ENCODE results near the gene GCGR.

The GCGR gene

DNA sequence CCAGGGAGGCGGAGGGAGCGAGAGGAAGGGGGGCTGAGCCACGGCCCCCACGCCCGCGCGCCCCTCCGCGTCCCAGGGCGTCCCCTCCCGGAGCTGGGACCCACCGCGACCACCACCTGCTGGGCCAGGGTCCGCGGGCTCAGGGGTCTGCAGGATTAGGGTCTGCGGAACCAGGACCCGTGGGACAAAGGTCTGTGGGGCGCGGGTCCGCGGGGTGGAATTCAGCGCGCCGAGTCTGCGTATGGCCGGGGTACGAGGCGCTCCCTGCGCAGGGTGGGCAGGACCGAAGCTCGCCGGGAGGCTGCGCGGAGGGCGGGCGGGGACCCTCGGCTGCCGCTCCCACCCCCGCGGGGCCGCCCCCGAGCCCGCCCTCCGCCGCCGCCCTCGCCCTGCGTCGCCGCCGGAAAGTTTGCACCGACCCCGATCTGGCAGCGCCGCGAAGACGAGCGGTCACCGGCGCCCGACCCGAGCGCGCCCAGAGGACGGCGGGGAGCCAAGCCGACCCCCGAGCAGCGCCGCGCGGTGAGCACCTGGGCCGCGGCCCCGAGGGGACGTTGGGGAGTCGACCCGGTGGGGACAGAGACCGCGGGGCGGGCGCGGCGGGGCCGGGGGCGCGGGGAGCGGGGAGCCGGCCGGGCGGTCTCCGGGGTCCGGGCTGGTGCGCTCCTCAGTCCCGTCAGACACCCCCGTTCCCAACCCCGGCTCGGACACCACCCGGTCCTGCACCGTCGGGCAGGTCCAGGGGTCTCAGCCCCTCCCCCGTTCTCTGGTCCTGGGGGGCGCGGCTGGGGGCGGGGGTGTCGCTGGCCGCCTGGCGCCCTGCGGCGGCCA lies at the start of gene GCGR:
GCGR (plus strand) TSS at position 423 of the 831 bp plus-strand sequence. CDS start 4,869 bp downstream, outside the sequence.
- H3K4me1 ChIP-seq (ENCODE audit: insufficient read depth, low read length), result no peaks in the 10 kb centered on the region
- peak within 1 kb of the TSS; percentile 57; the same call in 1 of the 2 replicates for H3K9ac ChIP-seq (ENCODE audit: low read depth, low read length)
- peaks cover 4% of the 10 kb centered on the region; the same call in 1 of the 2 replicates for H3K9me3 ChIP-seq (ENCODE audit: control insufficient read depth, insufficient read depth, low read length)
- no peaks in the 10 kb centered on the region for H3K36me3 ChIP-seq (ENCODE audit: insufficient read depth, low read length)

DNA sequence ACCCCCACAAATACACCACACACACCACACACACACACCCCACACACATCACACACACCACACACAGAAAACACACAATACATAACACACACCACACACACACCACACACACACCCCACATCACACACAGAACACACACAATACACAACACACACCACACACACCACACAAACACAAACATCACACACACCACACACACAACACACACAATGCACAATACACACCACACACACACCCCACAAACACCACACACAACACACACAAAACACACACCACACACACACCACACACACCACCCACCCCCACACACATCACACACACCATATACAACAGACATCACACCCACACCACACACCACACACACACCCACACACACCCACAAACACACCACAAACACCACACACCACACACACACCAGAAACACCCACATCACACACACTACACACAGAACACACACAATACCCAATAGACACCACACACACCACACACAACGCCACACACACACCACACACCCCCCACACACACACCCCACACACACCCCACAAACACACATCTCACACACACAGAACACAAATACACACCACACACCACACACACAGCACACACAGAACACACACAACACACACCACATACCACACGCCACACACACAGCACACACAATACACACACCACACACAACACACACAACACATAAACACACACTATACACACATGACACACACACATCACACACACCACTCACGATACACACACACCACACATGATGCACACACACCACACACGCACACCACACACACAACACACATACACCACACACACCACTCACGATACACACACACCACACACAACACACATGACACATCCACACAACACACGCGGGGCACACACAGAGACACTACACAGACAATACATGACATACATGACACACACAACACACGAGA lies 11.0 kb upstream of the GCGR start:
- H3K4me1 ChIP-seq (ENCODE audit: insufficient read depth, low read length), result no peaks in the 10 kb centered on the region
- H3K9me3 ChIP-seq (ENCODE audit: control insufficient read depth, insufficient read depth, low read length), result no peaks in the 10 kb centered on the region
- H3K36me3 ChIP-seq (ENCODE audit: insufficient read depth, low read length), result no peaks in the 10 kb centered on the region
- no peak overlapping the region for H3K9ac ChIP-seq (ENCODE audit: low read depth, low read length)

GRCh38 chr17:81794074-81794476 lies 9.9 kb upstream of the GCGR start:
- Histone ChIP-seq H3K9ac (ENCODE audit: low read depth, low read length) (no peak overlapping the region), H3K36me3 (ENCODE audit: insufficient read depth, low read length) (no peaks in the 10 kb centered on the region), H3K4me1 (ENCODE audit: insufficient read depth, low read length) (no peaks in the 10 kb centered on the region), H3K9me3 (ENCODE audit: control insufficient read depth, insufficient read depth, low read length) (no peaks in the 10 kb centered on the region)

DNA sequence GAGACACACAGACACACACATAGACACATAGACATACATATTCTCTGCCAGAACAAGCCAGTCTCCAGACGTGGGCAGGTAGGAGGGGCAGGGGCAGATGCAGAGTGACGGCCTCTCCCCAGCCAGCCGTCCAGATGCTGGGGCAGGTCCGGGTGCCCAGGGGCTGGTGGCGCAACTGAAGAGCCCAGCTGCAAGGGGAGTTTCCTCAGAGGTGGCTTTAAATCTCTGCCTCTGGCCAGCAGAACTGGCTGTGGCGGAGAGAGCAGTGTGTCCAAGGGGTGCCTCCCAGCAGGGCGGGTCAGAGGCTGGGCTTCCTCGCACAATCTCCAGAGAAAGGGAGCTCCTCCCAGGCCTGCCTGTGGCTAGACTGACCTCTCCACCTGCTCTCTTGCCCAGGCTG lies 9.4 kb upstream of the GCGR start:
- H3K9me3 ChIP-seq (ENCODE audit: control insufficient read depth, insufficient read depth, low read length), result no peaks in the 10 kb centered on the region
- H3K36me3 ChIP-seq (ENCODE audit: insufficient read depth, low read length), result no peaks in the 10 kb centered on the region
- no peak overlapping the region for H3K9ac ChIP-seq (ENCODE audit: low read depth, low read length)
- H3K4me1 ChIP-seq (ENCODE audit: insufficient read depth, low read length), result no peaks in the 10 kb centered on the region

DNA sequence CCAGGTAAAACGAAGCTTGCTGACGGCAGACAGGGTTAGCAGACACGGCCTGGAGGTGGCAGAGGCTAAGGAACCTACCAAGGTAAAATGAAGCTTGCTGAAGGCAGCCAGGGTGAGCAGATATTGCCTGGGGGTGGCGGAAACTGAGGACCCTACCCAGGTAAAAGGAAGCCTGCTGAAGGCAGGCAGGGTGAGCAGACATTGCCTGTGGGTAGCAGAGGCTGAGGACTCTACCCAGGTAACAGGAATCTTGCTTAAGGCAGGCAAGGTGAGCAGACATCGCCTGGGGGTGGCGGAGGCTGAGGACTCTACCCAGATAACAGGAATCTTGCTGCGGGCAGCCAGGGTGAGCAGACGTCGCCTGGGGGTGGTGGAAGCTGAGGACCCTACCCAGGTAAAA lies 2.6 kb upstream of the GCGR start:
- no peak overlapping the region for H3K9ac ChIP-seq (ENCODE audit: low read depth, low read length)

DNA sequence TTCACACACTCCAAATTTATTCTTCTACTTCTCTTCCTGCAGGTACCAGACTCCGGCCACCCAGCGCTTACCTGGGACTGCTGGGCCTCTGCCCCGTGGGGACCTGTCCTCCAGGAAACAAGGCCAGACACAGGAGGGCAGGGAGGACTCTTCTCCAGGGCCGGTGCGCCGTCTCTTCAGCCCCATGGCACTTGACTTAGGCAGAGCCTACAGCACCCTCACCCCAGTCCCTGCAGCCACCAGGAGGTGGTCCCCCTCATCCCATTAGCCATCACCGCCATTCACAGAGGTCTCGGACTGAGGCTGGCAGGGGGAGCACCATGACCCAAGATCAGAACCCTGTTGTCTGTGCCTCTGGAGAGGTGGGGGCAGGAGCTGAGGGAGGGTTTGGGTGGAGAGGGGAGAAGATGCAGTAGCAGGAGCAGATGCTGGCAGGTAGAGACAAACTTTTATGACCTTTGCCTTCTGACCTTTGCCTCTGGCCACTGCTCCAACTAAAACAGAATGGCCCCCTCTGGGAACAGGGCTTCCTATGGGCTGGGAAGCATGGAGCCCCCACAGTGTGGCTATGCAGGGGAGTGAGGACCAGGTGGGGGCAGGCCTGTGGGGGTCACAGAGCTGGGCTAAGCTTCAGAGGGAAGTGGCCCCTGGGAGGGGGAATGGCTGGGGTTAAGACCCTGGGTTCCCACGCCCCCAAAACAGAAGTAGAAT lies 1.7 kb upstream of the GCGR start:
- Histone ChIP-seq H3K36me3 (ENCODE audit: insufficient read depth, low read length) (no peaks in the 10 kb centered on the region), H3K9ac (ENCODE audit: low read depth, low read length) (no peak overlapping the region), H3K4me1 (ENCODE audit: insufficient read depth, low read length) (no peaks in the 10 kb centered on the region), H3K9me3 (ENCODE audit: control insufficient read depth, insufficient read depth, low read length) (peaks cover 4% of the 10 kb centered on the region; the same call in 1 of the 2 replicates)

More for the DNA sequence above, 2.6 kb upstream of the GCGR start:
- Histone ChIP-seq H3K4me1 (ENCODE audit: insufficient read depth, low read length) (no peaks in the 10 kb centered on the region), H3K36me3 (ENCODE audit: insufficient read depth, low read length) (no peaks in the 10 kb centered on the region), H3K9me3 (ENCODE audit: control insufficient read depth, insufficient read depth, low read length) (peaks cover 4% of the 10 kb centered on the region; the same call in 1 of the 2 replicates)

- Histone ChIP-seq H3K9ac (ENCODE audit: low read depth, low read length) (peak overlapping the region; percentile 57; the same call in 1 of the 2 replicates), H3K9me3 (ENCODE audit: control insufficient read depth, insufficient read depth, low read length) (peaks cover 4% of the 10 kb centered on the region; the same call in 1 of the 2 replicates), H3K4me1 (ENCODE audit: insufficient read depth, low read length) (no peaks in the 10 kb centered on the region), H3K36me3 (ENCODE audit: insufficient read depth, low read length) (no peaks in the 10 kb centered on the region)
These were observed 900 bp upstream of the GCGR start for GRCh38 chr17:81802856-81803643.

DNA sequence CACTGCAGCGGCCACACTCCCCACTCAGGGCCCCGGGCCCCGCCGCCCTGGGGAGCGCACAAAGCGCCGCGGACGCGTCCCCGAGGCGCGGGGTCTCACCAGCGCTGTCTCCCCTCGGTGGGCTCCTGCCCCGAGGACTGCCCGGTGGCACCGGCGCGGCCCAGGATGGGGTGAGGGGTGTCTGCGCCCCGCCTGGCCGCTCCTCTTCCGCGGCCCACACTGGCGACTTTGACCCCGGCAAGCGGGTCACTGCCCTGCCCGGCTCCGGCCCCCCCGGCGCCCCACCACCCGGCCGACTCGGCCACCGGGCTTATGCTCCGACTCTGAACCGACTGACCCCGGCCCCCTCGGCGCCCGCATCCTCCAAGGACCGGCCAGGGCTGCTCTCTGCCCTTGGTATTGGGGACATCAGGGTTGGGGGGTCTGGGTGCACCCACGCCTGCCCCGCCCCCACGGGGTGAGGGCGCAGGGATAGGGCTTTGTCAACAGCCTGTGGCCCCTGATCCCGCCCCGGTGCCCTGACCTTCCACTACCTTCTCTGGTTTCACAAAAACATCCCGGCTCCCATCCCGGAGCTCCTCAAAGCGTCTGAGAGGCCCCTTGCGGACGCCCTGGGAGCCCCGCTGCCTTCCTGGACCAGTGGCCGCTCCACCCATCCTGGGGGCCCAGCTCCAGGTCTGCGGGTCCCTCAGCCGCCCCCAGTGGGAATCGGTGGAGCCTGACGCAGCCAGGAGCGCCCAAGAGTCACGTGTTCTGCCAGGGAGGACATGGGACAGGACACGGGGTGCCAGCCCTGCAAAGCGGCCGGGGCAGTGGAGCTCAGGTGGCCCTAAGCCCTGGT lies 829 bp downstream of the GCGR start:
- peaks cover 4% of the 10 kb centered on the region; the same call in 1 of the 2 replicates for H3K9me3 ChIP-seq (ENCODE audit: control insufficient read depth, insufficient read depth, low read length)
- H3K36me3 ChIP-seq (ENCODE audit: insufficient read depth, low read length), result no peaks in the 10 kb centered on the region

GRCh38 chr17:81805707-81806460 lies 1.9 kb downstream of the GCGR start:
- H3K9me3 ChIP-seq (ENCODE audit: control insufficient read depth, insufficient read depth, low read length), result peaks cover 4% of the 10 kb centered on the region; the same call in 1 of the 2 replicates
- H3K4me1 ChIP-seq (ENCODE audit: insufficient read depth, low read length), result no peaks in the 10 kb centered on the region
- no peak overlapping the region for H3K9ac ChIP-seq (ENCODE audit: low read depth, low read length)
- no peaks in the 10 kb centered on the region for H3K36me3 ChIP-seq (ENCODE audit: insufficient read depth, low read length)

More for the DNA sequence above, 829 bp downstream of the GCGR start:
- H3K4me1 ChIP-seq (ENCODE audit: insufficient read depth, low read length), result no peaks in the 10 kb centered on the region
- H3K9ac ChIP-seq (ENCODE audit: low read depth, low read length), result peak overlapping the region; percentile 57; the same call in 1 of the 2 replicates

DNA sequence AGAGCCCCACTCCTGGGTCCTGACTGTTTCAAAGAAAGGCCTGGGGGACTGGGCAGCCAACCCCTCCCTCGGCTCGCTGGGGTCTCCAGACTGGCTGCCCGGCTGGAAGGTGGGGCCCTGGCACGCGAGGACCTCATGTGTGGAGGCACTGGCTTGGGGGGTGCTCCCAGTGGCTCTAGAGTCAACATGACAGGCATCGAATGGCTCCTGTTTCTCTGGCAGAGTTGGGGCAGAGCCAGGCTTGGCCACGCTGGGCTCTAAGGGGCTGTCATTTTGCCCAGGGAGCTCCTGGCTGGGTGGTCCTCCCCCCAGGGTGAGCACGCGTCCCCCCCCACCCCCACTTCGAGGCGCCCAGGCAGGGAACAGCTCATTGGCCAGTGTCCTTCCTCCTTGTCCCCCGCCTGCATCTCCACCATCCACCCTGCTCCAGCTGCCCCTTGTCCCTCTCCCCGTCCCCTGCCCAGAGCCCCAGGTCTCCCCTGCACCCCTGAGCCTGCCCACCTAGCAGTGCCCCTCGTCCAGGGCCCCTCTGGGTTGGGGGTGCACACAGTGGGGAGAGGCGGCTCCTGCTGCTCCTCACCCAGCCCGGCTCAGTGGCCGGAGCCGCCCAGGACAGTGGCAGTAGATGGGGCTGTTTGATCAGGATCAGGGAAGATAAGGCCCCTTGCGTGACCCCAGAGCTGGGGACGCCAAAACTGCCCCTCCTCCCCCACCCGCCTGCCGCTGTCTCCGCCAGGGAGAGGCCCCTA lies 2.7 kb downstream of the GCGR start:
- Histone ChIP-seq H3K9me3 (ENCODE audit: control insufficient read depth, insufficient read depth, low read length) (0 out of 2 replicates have a peak, but pooled peaks cover under 1% of the 10 kb centered on the region), H3K4me1 (ENCODE audit: insufficient read depth, low read length) (no peaks in the 10 kb centered on the region), H3K9ac (ENCODE audit: low read depth, low read length) (no peak overlapping the region), H3K36me3 (ENCODE audit: insufficient read depth, low read length) (no peaks in the 10 kb centered on the region)

DNA sequence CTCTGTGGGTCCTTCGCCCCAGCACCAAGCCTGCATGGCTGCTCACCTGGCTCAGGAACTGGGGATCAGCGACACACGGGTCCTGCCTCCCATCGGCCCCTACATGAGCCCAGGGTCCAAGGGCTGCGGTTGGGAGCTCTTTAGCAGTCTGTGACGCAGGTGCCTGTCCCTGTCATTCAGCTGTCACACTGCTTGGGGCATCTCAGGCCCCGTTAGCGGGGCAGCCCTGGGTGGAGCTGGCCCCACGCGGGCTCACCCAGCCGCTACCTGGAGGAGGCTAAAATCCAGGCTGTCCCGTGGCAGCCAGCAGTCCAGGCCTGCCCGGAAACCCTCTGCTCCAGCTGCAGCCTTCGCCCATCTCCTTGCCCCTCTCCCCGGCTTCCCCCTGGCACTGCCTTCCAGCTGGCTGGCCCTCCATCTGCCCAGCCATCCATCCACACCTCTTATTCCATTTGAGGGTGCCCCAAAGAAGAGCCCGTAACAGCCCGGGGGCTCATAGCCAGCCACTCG lies 3.3 kb downstream of the GCGR start:
- Histone ChIP-seq H3K36me3 (ENCODE audit: insufficient read depth, low read length) (no peaks in the 10 kb centered on the region), H3K9me3 (ENCODE audit: control insufficient read depth, insufficient read depth, low read length) (no peaks in the 10 kb centered on the region), H3K9ac (ENCODE audit: low read depth, low read length) (no peak overlapping the region), H3K4me1 (ENCODE audit: insufficient read depth, low read length) (no peaks in the 10 kb centered on the region)
